ENCODE data around the gene FARP2.

GRCh38 chr2:241375300-241375699, 19.2 kb downstream of the FARP2 start:
- TF ChIP-seq CTCF (IDR thresholded peaks at IDR 0.05; ENCODE audit: low read length), result no peak
- no peak for TF ChIP-seq EZH2 (IDR thresholded peaks at IDR 0.05; ENCODE audit: borderline replicate concordance, low read length)
